A549 (cell line): ENCODE data around the gene STARD3NL.

ENCODE experiments used
- KDM5A ChIP-seq: fragments of 200-600 bp; sonication (generic); IDR thresholded peaks from 2 replicates; pipeline ENCODE4 v1.6.1; 2016; ENCODE audit warnings: antibody characterized with exemption, mild to moderate bottlenecking
- RARB ChIP-seq: fragments of 250-450 bp; sonication (Bioruptor Pico); IDR thresholded peaks from 2 replicates; pipeline ENCODE4 v1.8.0; 2021; ENCODE audit warnings: mild to moderate bottlenecking, moderate library complexity

GRCh38 chr7:38169847-38170246 is 8.2 kb upstream of the STARD3NL start:
- TF ChIP-seq KDM5A (no peak), RARB (no peak)
